GM19452 (cell line): ENCODE results near the gene CSKMT.
A peak's percentile ranks its signal among the peaks of the same experiment; 100 is the strongest.
"Not testable (repeated sequence)": the region's sequence is repeated elsewhere in the genome, so short reads cannot be mapped to it uniquely, and the experiment has no call there.

Experiments
- ATAC-seq: cut with Tn5 transposase; IDR thresholded peaks from one replicate; pipeline ENCODE4 v1.9.1; 2021; ENCODE audit not compliant: unreplicated experiment

The CSKMT gene

DNA sequence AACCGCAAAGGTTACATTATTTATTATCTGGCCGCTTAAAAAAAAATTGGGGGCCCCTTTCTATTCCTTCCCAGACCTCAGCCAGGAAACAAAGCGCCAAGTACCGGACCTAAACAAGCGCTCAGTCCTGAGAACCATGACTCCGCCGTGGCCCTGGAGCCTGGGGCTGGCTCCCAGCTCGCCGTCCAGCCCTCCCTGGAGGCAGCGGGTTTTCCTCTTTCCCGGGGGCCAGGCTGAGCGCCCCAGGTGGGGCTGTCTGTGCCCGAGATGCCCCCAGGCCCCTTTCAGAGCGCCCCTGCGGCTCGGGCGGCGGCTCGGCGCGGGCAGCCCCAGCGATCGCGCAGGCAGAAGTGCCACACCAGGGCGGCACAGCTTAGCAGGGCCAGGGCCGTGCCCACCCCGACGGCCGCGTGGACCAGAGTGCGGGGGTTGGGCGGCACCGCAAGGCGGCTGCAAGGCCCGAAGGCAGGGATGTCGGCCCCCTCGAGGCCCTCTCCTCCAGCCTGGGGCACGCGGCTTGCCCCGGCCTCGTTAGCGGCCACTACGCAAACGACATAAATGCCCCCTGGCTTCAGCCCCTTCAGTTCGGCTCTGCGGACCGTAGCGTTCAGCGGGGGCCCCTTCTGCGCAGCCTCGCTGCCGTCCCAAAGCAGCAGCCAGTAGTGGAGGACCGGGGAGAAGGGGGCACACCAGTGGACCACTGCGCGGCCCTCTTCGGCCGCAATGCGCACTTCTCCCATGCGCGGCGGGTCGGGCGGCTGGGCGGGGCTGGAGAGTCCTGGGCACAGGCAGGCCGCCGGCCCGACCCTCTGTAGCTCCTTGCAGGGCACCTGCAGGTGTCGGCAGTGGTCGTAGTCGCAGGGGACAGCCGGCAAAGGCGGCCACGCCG lies 22.6 kb downstream of the CSKMT start:
- ATAC-seq, result no peak

DNA sequence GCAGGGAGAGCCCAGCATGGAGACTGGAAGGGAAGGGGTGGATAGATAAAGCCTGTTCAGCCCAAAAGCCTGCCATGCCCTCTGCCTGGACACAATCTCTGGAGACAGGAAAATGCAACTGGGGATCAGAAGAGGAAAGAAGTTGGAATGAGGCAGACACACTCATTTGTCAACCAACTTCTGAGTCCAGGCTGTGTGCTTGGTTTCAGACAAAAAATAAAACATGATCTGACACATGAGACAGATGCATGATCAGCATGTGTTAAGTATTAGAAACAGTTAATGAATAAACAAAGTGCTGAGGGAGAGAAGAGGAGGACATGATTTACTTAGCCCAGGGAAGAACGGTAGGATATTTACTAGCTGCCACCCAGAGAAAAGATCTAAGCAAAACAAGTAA lies 23.4 kb downstream of the CSKMT start:
- no peak for ATAC-seq

GRCh38 chr11:62689421-62690183 lies 24.5 kb downstream of the CSKMT start, which contains the start of gene LRRN4CL:
Gene LRRN4CL, minus strand, starts transcription at chr11:62689530. Its CDS starts 1,022 bp downstream, at chr11:62688508.
- ATAC-seq, result no peak

- ATAC-seq, result not testable (repeated sequence)
Observed at GRCh38 chr11:62693624-62694023, 28.5 kb downstream of the CSKMT start.

DNA sequence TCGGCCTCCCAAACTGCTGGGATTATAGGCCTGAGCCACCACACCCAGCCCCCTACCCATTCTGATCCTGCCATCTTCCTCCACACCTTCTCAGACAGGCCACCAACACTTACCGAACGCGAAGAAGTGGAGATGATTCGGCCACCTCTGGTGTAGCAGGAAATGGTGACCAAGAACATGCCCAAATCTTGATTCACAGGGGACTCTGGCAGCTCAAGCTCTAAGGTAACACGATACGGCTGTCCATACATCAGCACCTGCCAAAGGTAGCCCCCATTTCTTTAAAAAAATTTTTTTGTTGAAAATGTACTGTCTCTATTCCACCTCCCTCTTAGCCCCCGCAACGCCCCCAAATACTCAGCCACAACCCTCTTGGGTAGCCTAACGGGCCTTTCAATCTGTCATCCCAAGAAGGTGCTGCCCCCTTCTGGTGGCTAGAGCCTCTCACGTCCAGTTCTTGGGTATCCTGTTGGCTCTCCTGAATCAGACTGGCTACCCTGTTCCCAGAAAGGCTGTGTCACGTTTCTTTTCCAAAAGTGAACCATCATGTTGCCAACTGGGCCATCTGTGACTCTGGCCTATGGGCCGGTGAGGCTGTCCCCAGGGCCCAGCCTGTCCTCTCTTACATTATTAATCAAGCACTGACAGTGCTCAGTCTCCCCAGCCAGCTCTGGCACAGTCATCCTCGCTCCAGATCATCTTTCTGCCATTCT lies 29.5 kb downstream of the CSKMT start:
- ATAC-seq, result no peak

- ATAC-seq, result no peak
Observed at GRCh38 chr11:62702246-62702645, 37.1 kb downstream of the CSKMT start.

- ATAC-seq, result not testable (repeated sequence)
Observed at GRCh38 chr11:62703921-62704320, 38.8 kb downstream of the CSKMT start.

DNA sequence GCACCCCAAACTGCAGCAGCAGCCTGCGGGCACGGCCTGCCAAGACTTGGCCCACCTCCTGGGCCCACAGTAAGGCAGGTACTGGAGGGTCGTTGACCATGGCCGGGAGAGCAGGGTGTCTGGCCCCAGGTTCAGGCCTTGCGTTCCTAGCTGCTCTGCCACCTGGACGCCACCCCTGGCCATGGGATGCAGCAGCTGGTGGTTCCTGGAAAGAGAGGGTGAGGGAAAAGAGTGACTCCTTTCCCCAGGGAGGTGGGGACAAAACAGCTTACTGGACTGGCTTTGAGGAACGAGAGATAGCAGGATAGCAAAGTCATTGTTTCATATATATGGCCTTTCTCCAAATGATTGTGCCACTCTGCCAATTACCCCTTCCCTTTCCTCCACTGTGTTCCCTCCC lies 40.3 kb downstream of the CSKMT start:
- no peak for ATAC-seq

- ATAC-seq, result peak; percentile 52
Observed at GRCh38 chr11:62705880-62706849, 41.1 kb downstream of the CSKMT start.

- no peak for ATAC-seq
Observed at GRCh38 chr11:62706850-62707247, 41.7 kb downstream of the CSKMT start.

GRCh38 chr11:62707277-62707861 lies 42.3 kb downstream of the CSKMT start, which contains the start of the genes BSCL2 and GNG3:
Gene BSCL2, minus strand, starts transcription at chr11:62707424. Its CDS starts 229 bp downstream, at chr11:62707195.
Gene GNG3, plus strand, starts transcription at chr11:62707676. Its CDS starts 620 bp downstream, at chr11:62708296.
- ATAC-seq, result no peak

DNA sequence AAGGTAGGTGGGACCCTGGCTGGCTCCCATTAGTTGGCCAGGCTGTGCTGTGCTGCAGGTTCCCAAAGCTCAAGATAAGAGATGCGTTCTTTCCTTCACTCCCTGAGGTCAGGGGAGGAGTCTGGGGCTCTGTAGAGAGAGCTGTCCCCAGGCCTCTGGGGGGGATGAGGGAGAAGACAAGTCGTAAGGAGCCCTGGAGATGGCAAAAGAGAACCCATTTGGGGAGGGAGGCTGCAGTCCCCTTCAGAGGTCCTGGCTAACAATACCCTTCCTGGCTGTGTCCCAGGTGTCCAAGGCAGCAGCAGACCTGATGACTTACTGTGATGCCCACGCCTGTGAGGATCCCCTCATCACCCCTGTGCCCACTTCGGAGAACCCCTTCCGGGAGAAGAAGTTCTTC lies 43.3 kb downstream of the CSKMT start:
- ATAC-seq, result no peak

DNA sequence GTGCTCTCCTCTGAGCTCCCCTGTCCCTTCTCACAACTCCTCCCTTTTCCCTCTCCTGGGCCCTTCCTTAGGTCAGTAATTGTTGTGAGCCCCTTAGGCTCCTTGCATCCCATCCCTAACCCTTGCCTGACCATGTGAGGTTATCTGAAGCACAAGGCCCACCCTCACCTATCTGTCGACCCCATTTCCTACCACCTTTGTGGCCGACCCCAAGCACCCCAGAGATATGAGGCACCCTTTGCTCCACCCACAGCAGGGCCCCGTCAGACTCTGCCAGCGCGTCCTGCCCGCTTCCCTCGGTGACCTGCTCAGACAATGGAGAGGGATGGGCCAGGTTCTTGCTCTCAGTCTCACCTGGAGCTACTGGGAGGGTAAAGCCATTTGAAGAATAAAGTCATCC lies 43.7 kb downstream of the CSKMT start:
- no peak for ATAC-seq

- ATAC-seq, result peak; percentile 62
Observed at GRCh38 chr11:62709247-62710000, 44.3 kb downstream of the CSKMT start.

DNA sequence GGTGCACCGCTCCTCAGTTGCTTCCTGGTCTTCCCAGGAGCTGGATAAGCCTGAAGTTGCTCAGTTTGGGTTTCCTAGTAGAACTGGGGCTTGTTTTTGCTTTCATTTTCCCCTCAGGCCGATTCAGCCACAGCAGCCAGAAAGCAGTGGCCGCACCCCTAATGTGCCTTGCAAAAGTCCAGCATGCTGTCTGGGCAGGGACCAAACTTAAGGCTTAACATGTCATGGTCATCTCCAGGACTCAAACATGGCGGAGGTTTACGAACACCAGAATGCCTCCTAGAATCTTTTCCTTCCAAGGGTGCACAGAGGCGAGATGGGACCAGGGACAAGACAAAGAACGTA lies 44.9 kb downstream of the CSKMT start:
- ATAC-seq, result no peak

GRCh38 chr11:62712276-62712812 lies 47.2 kb downstream of the CSKMT start:
- ATAC-seq, result no peak

GRCh38 chr11:62712861-62713260 lies 47.7 kb downstream of the CSKMT start:
- ATAC-seq, result no peak

DNA sequence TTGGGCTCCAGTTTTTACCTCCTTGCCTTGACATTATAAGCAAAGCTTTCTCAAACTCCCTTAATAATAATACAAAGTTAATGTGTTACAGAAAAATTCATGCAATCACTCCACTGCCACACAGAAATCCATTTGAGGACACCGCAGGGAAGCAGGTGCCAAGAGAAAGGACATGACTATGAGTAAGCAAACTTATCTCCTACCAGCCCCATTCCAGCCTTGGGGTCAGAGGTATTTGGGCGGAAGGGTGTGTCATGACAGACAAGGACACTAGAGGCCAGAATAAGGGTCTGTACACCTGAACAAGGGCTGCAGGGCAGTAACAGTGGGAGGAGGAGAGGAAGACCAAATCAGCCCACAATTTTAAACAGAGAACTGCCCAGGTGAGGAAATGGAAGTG lies 48.2 kb downstream of the CSKMT start:
- ATAC-seq, result no peak
